Measurements from ENCODE around the gene CERT1.

DNA sequence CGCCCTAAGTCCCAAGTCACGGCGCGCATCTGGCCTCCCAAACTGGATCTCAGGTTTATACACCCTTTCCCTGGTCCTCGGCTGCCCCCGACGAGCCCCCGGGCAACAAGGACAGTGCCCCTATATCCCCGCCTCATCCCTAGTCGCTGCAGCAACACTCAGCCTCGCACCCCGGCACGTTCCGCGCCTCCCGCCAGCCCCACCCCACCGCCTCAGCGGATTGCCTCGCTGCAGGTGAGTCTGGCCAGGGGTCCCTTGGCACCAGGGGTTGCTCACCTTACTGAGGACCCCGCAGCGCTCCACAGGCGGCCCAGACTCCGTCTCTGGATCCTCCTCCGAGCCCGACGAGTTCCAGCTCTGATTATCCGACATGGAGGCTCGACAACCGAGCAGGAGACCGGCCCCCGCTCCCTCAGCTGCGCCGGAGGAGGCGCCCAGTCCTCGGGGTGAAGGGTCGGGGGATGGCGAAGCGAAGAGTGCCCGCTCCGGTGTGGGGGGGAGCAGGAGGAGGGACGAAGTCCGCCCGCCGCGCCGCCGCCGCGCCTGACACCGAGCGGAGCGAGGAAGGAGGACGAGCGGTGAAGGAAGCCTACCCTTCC, 494 bp downstream of the CERT1 start:
- no peak for TF ChIP-seq YY1 (IDR thresholded peaks at IDR 0.05; ENCODE audit: insufficient read depth, insufficient read length)
- no peak for TF ChIP-seq ZNF274 (IDR thresholded peaks at IDR 0.05; ENCODE audit: low read depth, low read length)
- TF ChIP-seq SUZ12 (IDR thresholded peaks at IDR 0.05; ENCODE audit: extremely low read depth, insufficient read depth, insufficient read length), result no peak

Data from NT2/D1 (cell line).